NCI-H2227 (cell line): Measurements from ENCODE around the gene JARID2.
"Not testable (repeated sequence)": the region's sequence is repeated elsewhere in the genome, so short reads cannot be mapped to it uniquely, and the experiment has no call there.

Experiments
- DNase-seq: peaks from one replicate; lab custom pipeline; 2025; ENCODE audit not compliant: unreplicated experiment; lab: John Stamatoyannopoulos, UW

The JARID2 gene

GRCh38 chr6:15411766-15412165 is 165.9 kb downstream of the JARID2 start:
- DNase-seq, result no peak

- no peak for DNase-seq
Measured at GRCh38 chr6:15412767-15413166, 166.9 kb downstream of the JARID2 start.

- DNase-seq, result no peak
Measured at GRCh38 chr6:15413466-15414234, 167.8 kb downstream of the JARID2 start.

- DNase-seq, result no peak
Measured at GRCh38 chr6:15414235-15414612, 168.4 kb downstream of the JARID2 start.

- not testable (repeated sequence) for DNase-seq
Measured at GRCh38 chr6:15415622-15416021, 169.8 kb downstream of the JARID2 start.

GRCh38 chr6:15416932-15417509 is 171.2 kb downstream of the JARID2 start:
- DNase-seq, result no peak

- DNase-seq, result no peak
Measured at GRCh38 chr6:15417811-15418210, 171.9 kb downstream of the JARID2 start.

- no peak for DNase-seq
Measured at GRCh38 chr6:15419493-15419892, 173.6 kb downstream of the JARID2 start.

- no peak for DNase-seq
Measured at GRCh38 chr6:15420959-15421438, 175.1 kb downstream of the JARID2 start.

- DNase-seq, result no peak
Measured at GRCh38 chr6:15421945-15422733, 176.3 kb downstream of the JARID2 start.

GRCh38 chr6:15423286-15423993 is 177.6 kb downstream of the JARID2 start:
- DNase-seq, result no peak

GRCh38 chr6:15425947-15426346 is 180.1 kb downstream of the JARID2 start:
- DNase-seq, result peak; percentile 12

- DNase-seq, result no peak
Measured at GRCh38 chr6:15426395-15426794, 180.5 kb downstream of the JARID2 start.

- DNase-seq, result no peak
Measured at GRCh38 chr6:15426901-15427300, 181.0 kb downstream of the JARID2 start.

- peak; percentile 69 for DNase-seq
Measured at GRCh38 chr6:15427331-15428070, 181.6 kb downstream of the JARID2 start.

GRCh38 chr6:15429141-15430110 is 183.6 kb downstream of the JARID2 start:
- DNase-seq, result no peak

GRCh38 chr6:15430186-15430585 is 184.3 kb downstream of the JARID2 start:
- DNase-seq, result no peak

- DNase-seq, result peak; percentile 12
Measured at GRCh38 chr6:15430931-15431405, 185.1 kb downstream of the JARID2 start.
